Activated CD4-positive, alpha-beta T cell treated with anti-CD3 and anti-CD28 coated beads, Interleukin-2, amount 10 ng/mL, durations not matched to agents 24 days and 14 days (primary cell): ENCODE results near the gene TNF. TPM values are rescaled to one million over a fixed set of nuclear protein-coding genes. Genes with fewer than 3 reads are reported as not detected.

ENCODE experiments used
- DNase-seq: peaks from one replicate; pipeline ENCODE4 v3.0.0; 2022
- H3K27ac Mint-ChIP-seq: one replicate; pipeline ENCODE4 v1.8.0; 2022; ENCODE audit warnings: mild to moderate bottlenecking, mixed read lengths
- H3K27me3 Mint-ChIP-seq: one replicate; pipeline ENCODE4 v1.8.0; 2022; ENCODE audit warnings: mixed read lengths
- H3K36me3 Mint-ChIP-seq: one replicate; pipeline ENCODE4 v1.8.0; 2022; ENCODE audit warnings: low read depth, mild to moderate bottlenecking, mixed read lengths
- H3K4me1 Mint-ChIP-seq: one replicate; pipeline ENCODE4 v1.8.0; 2021; ENCODE audit warnings: mixed read lengths
- H3K4me3 Mint-ChIP-seq: one replicate; pipeline ENCODE4 v1.8.0; 2022; ENCODE audit warnings: mild to moderate bottlenecking, moderate library complexity, mixed read lengths
- H3K9me3 Mint-ChIP-seq: one replicate; pipeline ENCODE4 v1.8.0; 2021; ENCODE audit warnings: mixed read lengths
- intact Hi-C: fragments of 100-400 bp; cut with micrococcal nuclease; formaldehyde crosslinking; loops from one replicate; pipeline ENCODE4 v1.15.1; 2023
- total RNA-seq: library from RNA; stranded (reverse); gene quantifications from 2 replicates; pipeline ENCODE4 v1.2.3, GENCODE V29; 2022

Gene TNF
- total RNA-seq, 1 donor from 2014 or later: 303 TPM

DNA sequence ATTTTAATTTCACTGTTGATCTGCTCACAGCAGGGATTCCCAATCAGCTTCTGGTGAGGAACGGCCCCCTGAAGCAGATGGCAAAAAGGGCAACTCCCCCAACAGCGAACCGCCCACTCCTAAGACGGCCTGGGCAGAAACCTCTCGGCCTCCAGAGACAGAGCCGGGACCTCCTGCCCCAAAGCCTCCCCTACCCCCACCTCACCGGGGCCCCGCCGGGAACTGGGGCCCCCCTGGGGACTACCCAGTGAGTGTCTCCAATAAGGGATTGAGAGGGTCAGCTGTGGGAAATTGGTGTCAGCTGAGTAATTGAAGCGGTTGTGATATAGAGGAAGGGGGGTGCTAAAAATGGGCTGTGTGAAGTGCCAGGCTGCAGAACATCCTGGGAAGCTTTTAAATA lies 51.6 kb downstream of the TNF start:
- Mint-ChIP-seq H3K4me3 (no peak overlapping the region), H3K36me3 (peaks cover 87% of the 10 kb centered on the region), H3K27me3 (no peaks in the 10 kb centered on the region), H3K27ac (no peak overlapping the region), H3K9me3 (no peaks in the 10 kb centered on the region), H3K4me1 (peaks cover 26% of the 10 kb centered on the region)
- DNase-seq: no peak
- intact Hi-C loops: no loop called here

DNA sequence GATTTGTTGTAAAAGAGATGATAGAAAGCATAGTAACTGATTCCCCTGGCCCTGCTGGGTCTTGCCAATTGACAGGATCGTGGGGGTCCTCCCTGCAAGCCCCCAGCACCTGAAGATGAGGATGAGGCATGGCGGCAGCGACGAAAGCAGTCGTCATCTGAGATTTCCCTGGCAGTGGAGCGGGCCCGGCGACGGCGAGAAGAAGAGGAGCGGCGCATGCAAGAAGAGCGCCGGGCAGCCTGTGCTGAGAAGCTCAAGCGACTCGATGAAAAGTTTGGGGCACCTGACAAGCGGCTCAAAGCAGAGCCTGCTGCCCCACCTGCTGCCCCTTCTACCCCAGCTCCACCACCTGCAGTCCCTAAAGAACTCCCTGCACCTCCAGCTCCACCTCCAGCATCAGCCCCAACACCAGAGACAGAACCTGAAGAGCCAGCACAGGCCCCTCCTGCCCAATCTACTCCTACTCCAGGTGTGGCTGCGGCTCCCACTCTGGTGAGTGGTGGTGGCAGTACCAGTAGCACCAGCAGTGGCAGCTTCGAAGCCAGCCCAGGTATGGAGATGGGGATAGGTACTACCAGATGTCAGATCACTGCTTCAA lies 52.4 kb downstream of the TNF start:
- Mint-ChIP-seq H3K9me3 (no peaks in the 10 kb centered on the region), H3K36me3 (peaks cover 83% of the 10 kb centered on the region), H3K4me1 (peaks cover 17% of the 10 kb centered on the region), H3K27me3 (no peaks in the 10 kb centered on the region), H3K4me3 (no peak overlapping the region), H3K27ac (no peak overlapping the region)
- no peak for DNase-seq
- intact Hi-C loops: no loop called here

Other genes starting within 250 kb of the TNF start
- 3,406 and 3,483 TPM in 2 replicates for gene HLA-B, start 218.4 kb upstream of the TNF start, total RNA-seq
- gene MICA, start 172.0 kb upstream of the TNF start, total RNA-seq: 6.5 and 7.3 TPM in 2 replicates
- 32.8 and 35.5 TPM in 2 replicates for gene MICB, start 77.4 kb upstream of the TNF start, total RNA-seq
- not detected in 2 replicates for gene MCCD1, start 46.6 kb upstream of the TNF start, total RNA-seq
- 696 and 720 TPM in 2 replicates for gene DDX39B, start 33.6 kb upstream of the TNF start, total RNA-seq
- gene ATP6V1G2, start 29.0 kb upstream of the TNF start, total RNA-seq: 0.89 and 0.92 TPM in 2 replicates
- gene NFKBIL1, start 28.0 kb upstream of the TNF start, total RNA-seq: 14.8 and 16.2 TPM in 2 replicates
- 622 and 631 TPM in 2 replicates for gene LTA, start 3.3 kb upstream of the TNF start, total RNA-seq
- 134 and 136 TPM in 2 replicates for gene LTB, start 6.9 kb downstream of the TNF start, total RNA-seq
- 42.6 and 46.4 TPM in 2 replicates for gene LST1, start 10.7 kb downstream of the TNF start, total RNA-seq
- 12.2 and 14.5 TPM in 2 replicates for gene NCR3, start 17.4 kb downstream of the TNF start, total RNA-seq
- 68.2 and 69.6 TPM in 2 replicates for gene AIF1, start 39.7 kb downstream of the TNF start, total RNA-seq
- 290 and 303 TPM in 2 replicates for gene PRRC2A, start 45.1 kb downstream of the TNF start, total RNA-seq
- gene BAG6, start 77.1 kb downstream of the TNF start, total RNA-seq: 324 and 342 TPM in 2 replicates
- 2.5 and 3.4 TPM in 2 replicates for gene APOM, start 80.3 kb downstream of the TNF start, total RNA-seq
- gene C6orf47, start 85.2 kb downstream of the TNF start, total RNA-seq: 16.8 and 17.9 TPM in 2 replicates
- gene GPANK1, start 89.4 kb downstream of the TNF start, total RNA-seq: 32.9 and 33.6 TPM in 2 replicates
- gene CSNK2B, start 90.5 kb downstream of the TNF start, total RNA-seq: 288 and 302 TPM in 2 replicates
- 32.8 and 33.5 TPM in 2 replicates for gene LY6G5B, start 94.4 kb downstream of the TNF start, total RNA-seq
- 4.1 and 4.9 TPM in 2 replicates for gene LY6G5C, start 105.5 kb downstream of the TNF start, total RNA-seq
- gene ABHD16A, start 127.8 kb downstream of the TNF start, total RNA-seq: 43.1 and 44.7 TPM in 2 replicates
- not detected in 2 replicates for gene LY6G6F, start 131.3 kb downstream of the TNF start, total RNA-seq
- gene LY6G6D, start 139.8 kb downstream of the TNF start, total RNA-seq: not detected in 2 replicates
- gene LY6G6C, start 146.2 kb downstream of the TNF start, total RNA-seq: not detected in 2 replicates
- gene MPIG6B, start 147.8 kb downstream of the TNF start, total RNA-seq: not detected in 2 replicates
- gene DDAH2, start 153.7 kb downstream of the TNF start, total RNA-seq: 4.8 and 5.6 TPM in 2 replicates
- gene CLIC1, start 161.0 kb downstream of the TNF start, total RNA-seq: 385 TPM in 2 replicates
- 87.8 and 99.6 TPM in 2 replicates for gene MSH5, start 164.4 kb downstream of the TNF start, total RNA-seq
- gene SAPCD1, start 187.1 kb downstream of the TNF start, total RNA-seq: 15.0 and 17.7 TPM in 2 replicates
- gene VWA7, start 201.8 kb downstream of the TNF start, total RNA-seq: 3.0 and 3.2 TPM in 2 replicates
- 173 and 181 TPM in 2 replicates for gene VARS1, start 220.2 kb downstream of the TNF start, total RNA-seq
- 142 and 146 TPM in 2 replicates for gene LSM2, start 231.4 kb downstream of the TNF start, total RNA-seq
- gene HSPA1L, start 239.7 kb downstream of the TNF start, total RNA-seq: 1.8 and 2.5 TPM in 2 replicates
- 189 and 190 TPM in 2 replicates for gene HSPA1A, start 240.0 kb downstream of the TNF start, total RNA-seq